ENCODE measurements around the gene BAHCC1. TPM values are rescaled to one million over a fixed set of nuclear protein-coding genes. Genes with fewer than 3 reads are reported as not detected.

BAHCC1 gene
- total and polyA plus RNA-seq, 12 donors, result 4.8 to 13.1 (median 9.2) TPM

- Histone ChIP-seq H3K27ac (peak overlapping the region in 1 of 10 donors; percentile 49), H3K9me3 (no peaks in the 10 kb centered on the region), H3K27me3 (no peaks in the 10 kb centered on the region), H3K36me3 (no peaks in the 10 kb centered on the region), H3K4me3 (no peak overlapping the region), H3K4me1 (peaks cover 5 to 47% (median 32%) of the 10 kb centered on the region in 9 donors)
- DNase-seq (no peak), ATAC-seq (no peak)
- no peak for TF ChIP-seq CTCF (IDR thresholded peaks at IDR 0.05)
- WGBS, 2 donors, result 75 to 82% methylated on average over 7 to 8 of the region's 8 CpGs
- intact Hi-C loops (cut with DNase I), result no loop called here
Measured at GRCh38 chr17:81411305-81411704, 16.0 kb downstream of the BAHCC1 start.

GRCh38 chr17:81412490-81413093 is 17.3 kb downstream of the BAHCC1 start:
- peak overlapping the region in 1 of 10 donors; percentile 1 for H3K4me3 ChIP-seq
- ATAC-seq (peak in 7 of 8 donors; percentile 22 to 65 (median 57)), DNase-seq (peak in 1 of 2 donors; percentile 65)
- intact Hi-C loops (cut with DNase I), result no loop called here
- H3K4me1 ChIP-seq, result peaks cover 10 to 46% (median 28%) of the 10 kb centered on the region in 9 donors
- H3K27ac ChIP-seq, result peak overlapping the region in 7 of 10 donors; percentile 0 to 55 (median 49)
- peak in 1 of 9 donors; percentile 7 for TF ChIP-seq CTCF (IDR thresholded peaks at IDR 0.05)
- 51 to 52% methylated on average over 29 of the region's 29 CpGs for WGBS, 2 donors
- no peaks in the 10 kb centered on the region for H3K9me3 ChIP-seq
- H3K36me3 ChIP-seq, result no peaks in the 10 kb centered on the region
- H3K27me3 ChIP-seq, result no peaks in the 10 kb centered on the region

GRCh38 chr17:81413497-81414135 is 18.4 kb downstream of the BAHCC1 start:
- DNase-seq, result no peak
- intact Hi-C loops (cut with DNase I), result no loop called here
- Histone ChIP-seq H3K4me3 (no peak overlapping the region), H3K9me3 (no peaks in the 10 kb centered on the region), H3K4me1 (peaks cover 15 to 55% (median 37%) of the 10 kb centered on the region in 9 donors), H3K36me3 (no peaks in the 10 kb centered on the region), H3K27me3 (no peaks in the 10 kb centered on the region), H3K27ac (peak overlapping the region in 1 of 10 donors; percentile 1)
- ATAC-seq, result no peak
- no peak for TF ChIP-seq CTCF (IDR thresholded peaks at IDR 0.05)
- 90 to 94% methylated on average over 30 of the region's 30 CpGs for WGBS, 2 donors

- WGBS, 2 donors, result 92% methylated on average over 40 to 41 of the region's 41 CpGs
Measured at GRCh38 chr17:81414756-81415516, 19.7 kb downstream of the BAHCC1 start.

More at GRCh38 chr17:81414756-81415516, 19.7 kb downstream of the BAHCC1 start:
- intact Hi-C loops (cut with DNase I), result no loop called here
- TF ChIP-seq CTCF (IDR thresholded peaks at IDR 0.05), result no peak
- H3K4me1 ChIP-seq, result peaks cover 17 to 63% (median 45%) of the 10 kb centered on the region in 9 donors
- no peaks in the 10 kb centered on the region for H3K36me3 ChIP-seq
- ATAC-seq (no peak), DNase-seq (no peak)
- H3K9me3 ChIP-seq, result no peaks in the 10 kb centered on the region
- no peak overlapping the region for H3K4me3 ChIP-seq
- no peak overlapping the region for H3K27ac ChIP-seq
- H3K27me3 ChIP-seq, result no peaks in the 10 kb centered on the region

All from heart right ventricle (tissue), 16 donors.